ENCODE results near the gene C6orf89.
"Not testable (repeated sequence)": the region's sequence is repeated elsewhere in the genome, so short reads cannot be mapped to it uniquely, and the experiment has no call there.

C6orf89 gene

DNA sequence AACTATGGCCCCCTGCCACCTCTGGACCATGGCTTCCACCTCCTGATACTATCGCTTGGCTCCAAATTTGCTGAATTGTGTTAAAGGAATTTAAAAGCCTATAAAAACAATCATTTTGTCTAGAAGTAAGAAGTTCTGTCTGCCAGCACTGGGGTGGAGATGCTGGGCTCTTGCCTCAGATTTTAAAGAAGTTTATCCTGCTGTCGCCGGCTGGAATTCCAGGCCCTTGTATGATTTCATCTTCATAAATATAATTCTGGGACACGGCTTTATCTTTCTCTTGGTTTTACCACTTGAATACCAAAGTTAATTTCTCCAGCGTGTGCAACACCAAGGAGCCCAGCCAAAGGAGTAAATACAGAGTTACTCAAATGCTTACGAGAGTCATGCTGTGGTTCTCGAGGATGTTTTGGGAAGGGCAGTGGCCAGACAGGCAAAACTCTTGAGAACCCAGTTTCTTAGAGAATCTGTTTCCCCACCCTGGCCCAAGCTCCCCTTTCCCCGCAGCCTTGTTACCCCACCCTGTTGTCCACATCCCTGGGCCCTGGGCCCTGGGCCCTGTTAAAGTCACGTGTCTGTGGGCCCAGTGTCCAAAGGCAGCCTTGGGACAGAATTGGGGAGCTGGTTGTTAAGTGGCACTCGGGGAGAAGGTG lies 31.9 kb downstream of the C6orf89 start:
- no peak for DNase-seq (ENCODE audit: insufficient read length, low spot score)
- FAIRE-seq, result no peak

DNA sequence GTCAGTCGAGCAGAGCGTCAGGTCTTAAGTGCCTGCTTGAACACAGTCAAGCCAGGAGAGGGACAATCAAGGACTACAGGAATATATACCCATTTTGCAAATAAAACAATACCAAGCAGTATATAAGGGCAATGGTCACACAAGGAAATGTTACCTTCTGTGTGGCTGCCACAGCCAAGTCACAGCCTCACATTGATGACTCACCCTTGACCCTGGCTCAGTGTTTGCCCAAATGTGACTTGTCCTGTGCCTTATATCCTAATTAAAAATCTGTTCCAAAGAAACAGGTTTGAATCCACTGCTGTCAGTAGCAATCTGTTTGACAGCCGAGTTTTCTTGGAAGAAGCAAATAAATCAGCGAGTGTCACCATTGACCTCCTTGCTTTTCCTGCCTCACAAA lies 34.3 kb downstream of the C6orf89 start:
- FAIRE-seq (no peak), DNase-seq (ENCODE audit: insufficient read length, low spot score) (no peak)

DNA sequence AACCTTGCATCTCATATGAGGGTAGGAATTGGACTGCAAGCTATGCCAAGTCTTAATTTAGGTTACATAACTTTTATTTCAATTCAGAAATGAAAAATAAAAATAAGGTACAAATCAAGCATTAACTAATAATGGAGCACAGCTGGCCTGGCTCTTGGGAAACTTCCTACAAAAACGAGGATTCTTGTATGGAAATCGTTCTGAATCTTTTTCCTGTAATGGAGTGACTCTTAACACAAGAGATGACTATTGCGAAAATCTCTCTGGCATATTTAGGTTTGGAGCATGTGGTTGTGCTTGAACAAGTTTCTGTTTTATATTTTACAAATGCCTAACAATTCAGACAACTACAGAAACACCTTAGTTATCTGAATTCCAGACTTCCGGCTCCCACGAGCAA lies 34.8 kb downstream of the C6orf89 start:
- DNase-seq (ENCODE audit: insufficient read length, low spot score) (no peak), FAIRE-seq (no peak)

DNA sequence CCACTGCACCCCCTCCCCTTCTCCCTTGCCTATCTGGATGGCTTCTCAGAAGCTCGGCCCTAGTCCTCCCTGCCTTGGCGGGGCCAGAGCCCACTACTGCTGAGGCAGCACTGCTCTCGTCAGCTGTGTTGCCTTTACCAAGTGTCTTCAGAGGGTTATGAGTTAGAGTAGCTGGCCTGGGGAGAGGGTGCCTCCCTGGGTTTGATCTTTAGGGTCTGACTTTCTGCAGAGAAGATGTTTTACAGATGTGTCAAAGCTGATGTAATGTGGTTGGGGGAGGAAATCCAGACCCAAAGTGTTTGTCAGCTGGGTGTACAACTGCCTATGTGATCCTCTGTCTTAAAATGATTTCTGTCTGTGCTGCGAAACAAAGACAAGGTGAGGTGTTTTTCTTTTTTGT lies 38.4 kb downstream of the C6orf89 start:
- DNase-seq (ENCODE audit: insufficient read length, low spot score) (no peak), FAIRE-seq (no peak)

DNA sequence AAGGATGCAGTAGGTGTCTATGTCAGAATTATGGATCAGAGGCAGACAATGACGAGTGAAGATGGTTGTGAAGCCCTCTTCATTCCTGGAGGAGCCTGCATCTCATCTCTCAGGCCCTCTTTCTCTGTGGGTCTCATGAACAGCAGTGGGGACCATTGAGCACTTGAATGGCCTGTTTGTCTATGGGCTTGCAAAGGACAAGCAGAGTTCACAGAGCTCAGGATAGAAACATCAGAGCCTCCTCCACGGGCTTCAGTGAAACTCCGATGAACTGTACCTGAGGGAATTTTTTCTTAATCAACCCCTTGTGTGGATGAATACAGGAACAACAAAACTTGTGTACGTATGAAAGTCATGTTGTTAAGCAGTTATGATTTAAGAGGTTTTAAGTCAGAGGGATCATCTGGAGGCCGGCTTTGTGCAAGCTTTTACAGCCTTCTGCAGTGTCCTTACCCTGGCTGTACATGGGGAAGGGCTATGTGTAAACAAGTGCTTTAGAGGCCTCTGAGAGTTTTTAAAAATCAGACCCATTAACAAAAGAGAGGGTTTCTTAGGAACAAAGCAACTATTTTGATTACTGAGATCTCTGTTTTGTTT lies 39.1 kb downstream of the C6orf89 start:
- DNase-seq (ENCODE audit: insufficient read length, low spot score) (no peak), FAIRE-seq (no peak)

DNA sequence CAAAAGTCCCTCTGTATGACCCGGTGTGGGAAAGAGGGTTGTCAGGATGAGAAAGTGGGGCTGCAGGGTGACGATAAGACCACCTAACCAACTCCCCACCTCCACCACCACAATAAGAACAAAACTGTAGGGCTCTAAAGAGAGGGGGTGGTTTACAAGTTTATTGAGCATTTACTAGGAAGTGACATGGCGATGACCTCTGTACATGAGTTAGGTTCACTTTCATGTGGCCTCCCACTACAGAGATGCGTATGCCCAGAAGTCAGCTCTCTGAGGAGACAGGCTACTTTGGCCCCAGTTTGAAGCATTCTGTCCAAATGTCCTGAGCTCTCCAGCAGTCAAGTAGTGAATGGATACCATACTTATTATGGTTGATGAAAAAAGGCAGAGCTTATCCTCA lies 40.1 kb downstream of the C6orf89 start:
- FAIRE-seq (no peak), DNase-seq (ENCODE audit: insufficient read length, low spot score) (no peak)

DNA sequence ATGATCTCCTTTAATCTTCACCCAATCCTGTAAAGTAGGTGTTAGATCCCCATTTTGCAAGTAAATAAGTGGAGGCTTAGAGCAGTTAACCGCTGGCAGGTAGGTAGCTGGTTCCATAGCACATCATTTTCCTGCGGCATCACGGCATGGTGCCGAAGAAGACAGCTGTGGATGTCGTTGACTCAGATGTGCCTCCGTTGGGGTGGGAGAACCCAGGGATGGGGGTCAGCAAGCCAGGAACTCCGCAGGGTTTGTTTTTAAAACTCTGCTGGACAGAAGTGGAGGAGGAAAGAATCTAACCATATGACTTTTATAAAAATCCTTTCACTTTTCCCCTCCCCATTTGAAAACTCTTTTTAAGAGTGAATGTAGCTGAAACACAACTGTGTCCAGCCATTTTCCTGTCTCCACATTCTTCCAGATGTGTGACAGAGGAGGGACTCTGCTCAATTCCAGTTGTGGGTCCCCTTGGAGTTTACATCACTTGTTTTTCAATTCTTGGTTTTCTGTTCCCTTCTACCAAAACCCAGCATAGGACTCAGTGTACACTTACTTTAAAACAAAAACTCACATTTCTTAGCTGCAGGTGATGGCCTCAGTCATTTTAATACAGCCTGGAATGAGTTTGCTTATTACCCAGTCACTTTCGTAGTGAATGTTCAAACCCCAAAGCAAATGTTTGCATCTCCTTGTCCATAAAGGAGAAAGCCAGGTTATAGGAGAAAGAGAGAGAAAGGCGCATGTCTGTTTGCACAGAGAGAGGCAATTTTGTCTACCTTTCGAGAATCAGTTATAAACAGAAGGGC lies 41.2 kb downstream of the C6orf89 start:
- FAIRE-seq, result no peak
- DNase-seq (ENCODE audit: insufficient read length, low spot score), result no peak

DNA sequence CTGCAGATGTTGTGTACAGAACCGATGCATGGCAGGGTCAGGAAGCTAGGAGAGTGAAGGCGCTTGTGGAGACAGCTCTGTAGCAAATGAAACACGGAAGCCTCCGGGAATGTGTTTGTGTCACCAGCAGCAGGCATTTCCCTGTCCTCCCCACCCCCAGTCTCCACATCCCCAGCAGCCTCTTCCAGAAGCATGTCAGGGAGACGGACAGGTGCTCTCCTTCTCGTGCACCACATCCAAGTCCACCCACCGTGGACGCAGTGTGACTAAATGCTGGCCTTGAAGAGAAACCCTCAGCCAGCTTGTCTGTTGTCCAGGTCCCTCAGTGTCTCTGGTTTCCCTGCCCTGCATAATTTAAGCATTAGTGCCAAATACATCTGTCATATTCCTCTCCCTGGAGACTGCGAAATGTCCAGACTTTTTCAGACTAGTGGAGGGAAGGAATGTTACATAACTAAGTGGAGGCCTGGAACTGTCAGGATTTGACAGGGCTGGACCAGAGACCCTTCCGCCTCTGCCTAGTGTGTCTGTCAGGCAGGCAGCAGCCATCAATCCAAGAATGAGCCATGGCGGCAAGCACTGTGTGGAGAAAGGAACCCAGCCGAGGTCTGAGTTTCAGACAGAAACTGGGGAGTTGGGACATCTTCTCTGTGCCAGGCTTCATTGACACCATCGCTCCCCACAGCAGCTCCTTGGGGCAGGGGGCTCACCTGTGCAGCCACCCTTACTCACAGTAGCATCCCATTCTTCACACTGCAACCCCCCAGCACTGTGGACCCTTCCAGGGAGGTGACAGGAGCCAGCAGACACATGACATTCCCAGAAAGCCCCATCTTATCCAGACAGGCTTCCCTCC lies 42.2 kb downstream of the C6orf89 start:
- no peak for FAIRE-seq
- DNase-seq (ENCODE audit: insufficient read length, low spot score), result no peak

DNA sequence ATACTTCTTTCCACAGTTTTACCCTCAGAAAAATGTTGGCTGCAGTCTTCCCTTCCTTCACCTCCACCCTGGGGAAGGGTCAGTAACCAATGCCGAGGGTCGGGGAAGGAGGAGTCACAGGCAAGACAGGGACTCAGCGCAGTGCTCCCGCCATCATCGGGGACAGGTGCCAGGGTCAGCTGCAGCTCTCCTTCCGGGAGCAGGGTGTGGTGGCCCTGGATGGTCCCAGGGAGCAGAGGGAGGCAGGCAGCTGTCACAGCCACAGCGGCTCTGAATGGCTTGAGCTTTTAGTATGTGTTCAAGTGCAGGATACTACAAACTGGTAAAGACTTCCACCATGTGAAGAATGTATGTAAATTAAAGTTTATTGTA lies 42.8 kb downstream of the C6orf89 start:
- DNase-seq (ENCODE audit: insufficient read length, low spot score), result no peak
- no peak for FAIRE-seq

DNA sequence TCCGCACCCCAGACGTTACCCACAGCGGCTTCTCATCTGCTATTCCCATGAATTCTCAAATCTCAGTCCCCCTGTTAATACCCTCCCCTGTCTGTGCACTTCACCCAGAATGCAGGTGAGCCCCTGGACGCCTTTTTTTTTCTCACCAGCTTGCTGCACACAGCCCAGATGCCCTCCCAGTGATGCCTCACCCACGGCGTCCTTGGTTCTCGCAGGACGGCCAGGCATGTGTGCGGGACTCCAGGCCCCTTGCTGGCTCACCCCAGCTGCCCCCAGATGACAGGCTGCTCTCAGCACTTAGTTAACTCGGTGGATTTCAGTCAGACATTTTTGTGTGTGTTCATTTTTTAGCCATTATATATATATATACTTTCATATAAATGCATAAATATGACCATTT lies 43.4 kb downstream of the C6orf89 start:
- DNase-seq (ENCODE audit: insufficient read length, low spot score) (no peak), FAIRE-seq (no peak)

DNA sequence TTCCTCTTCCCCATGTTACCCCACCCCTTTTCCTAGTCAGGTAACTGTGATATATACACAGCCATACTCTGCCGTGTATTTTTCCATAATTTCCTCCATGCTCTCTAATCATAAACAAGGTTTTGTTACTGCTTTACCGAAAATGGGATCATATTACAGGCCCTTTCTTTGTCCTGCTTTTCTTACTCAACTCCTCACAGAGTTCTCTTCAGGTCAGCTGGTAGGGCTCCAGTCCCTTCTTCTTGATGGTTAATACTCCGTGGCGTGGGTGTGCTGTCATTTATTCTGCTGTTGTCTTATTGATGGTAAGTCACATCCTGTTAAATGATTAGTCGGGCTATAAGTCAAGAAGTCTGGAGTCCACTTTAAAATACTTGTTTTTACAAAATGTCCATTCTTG lies 43.9 kb downstream of the C6orf89 start:
- FAIRE-seq, result no peak
- DNase-seq (ENCODE audit: insufficient read length, low spot score), result no peak

DNA sequence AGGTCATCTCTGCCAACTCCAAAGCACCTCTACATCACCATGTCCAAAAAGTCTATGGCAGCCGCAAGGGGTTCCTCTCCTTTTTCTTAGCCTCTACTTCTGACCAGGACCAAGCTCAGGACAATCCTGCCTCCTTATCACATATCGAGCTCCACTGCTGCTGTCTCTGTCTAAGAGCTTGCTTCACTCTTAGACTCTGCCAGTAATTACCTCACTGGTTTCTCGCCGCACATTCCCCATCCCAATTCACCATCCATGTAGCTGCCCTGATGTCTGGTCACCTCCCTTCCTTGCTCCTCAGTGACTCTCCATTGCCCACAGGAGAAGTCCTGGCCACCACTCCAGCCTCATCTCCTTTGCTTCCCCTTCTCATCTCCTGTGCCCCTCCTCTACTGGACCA lies 44.7 kb downstream of the C6orf89 start:
- FAIRE-seq, result no peak

DNA sequence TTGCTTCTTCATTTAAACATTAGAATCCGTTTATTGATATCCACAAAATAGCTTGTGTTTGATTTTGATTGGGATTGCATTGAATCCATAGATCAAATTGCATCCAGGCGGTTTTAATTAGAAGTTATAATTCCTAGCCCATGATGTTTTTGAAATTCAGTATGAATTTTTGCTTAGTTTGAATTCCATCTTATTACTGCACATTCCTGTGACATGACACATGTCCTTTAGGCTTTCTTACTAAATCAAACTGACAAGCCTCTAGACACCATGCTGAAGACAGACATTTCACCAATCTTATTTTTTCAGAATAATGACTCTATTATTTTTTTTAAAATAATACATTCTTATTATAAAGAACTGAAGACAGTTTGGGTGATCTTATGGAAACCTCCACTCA lies 47.4 kb downstream of the C6orf89 start:
- no peak for FAIRE-seq

More for the DNA sequence above, 44.7 kb downstream of the C6orf89 start:
- DNase-seq (ENCODE audit: insufficient read length, low spot score), result no peak

DNA sequence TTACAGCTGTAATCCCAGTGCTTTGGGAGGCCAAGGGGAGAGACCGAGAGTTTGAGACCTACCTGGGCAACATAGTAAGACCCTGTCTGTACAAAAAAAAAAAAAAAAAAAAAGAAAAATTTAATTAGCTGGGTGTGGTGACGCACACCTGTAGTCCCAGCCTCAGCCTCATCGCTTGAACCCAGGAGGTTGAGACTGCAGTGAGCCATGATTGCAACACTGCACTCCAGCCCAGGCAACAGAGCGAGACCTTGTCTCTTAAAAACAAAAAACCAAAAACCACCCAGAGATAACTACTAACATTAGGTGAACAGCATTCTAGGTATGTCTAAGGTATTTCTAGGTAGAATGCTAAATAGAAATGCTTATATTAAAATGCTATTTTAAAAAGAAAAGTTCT lies 47.8 kb downstream of the C6orf89 start:
- no peak for FAIRE-seq
- DNase-seq (ENCODE audit: insufficient read length, low spot score), result no peak

More for the DNA sequence above, 47.4 kb downstream of the C6orf89 start:
- no peak for DNase-seq (ENCODE audit: insufficient read length, low spot score)

DNA sequence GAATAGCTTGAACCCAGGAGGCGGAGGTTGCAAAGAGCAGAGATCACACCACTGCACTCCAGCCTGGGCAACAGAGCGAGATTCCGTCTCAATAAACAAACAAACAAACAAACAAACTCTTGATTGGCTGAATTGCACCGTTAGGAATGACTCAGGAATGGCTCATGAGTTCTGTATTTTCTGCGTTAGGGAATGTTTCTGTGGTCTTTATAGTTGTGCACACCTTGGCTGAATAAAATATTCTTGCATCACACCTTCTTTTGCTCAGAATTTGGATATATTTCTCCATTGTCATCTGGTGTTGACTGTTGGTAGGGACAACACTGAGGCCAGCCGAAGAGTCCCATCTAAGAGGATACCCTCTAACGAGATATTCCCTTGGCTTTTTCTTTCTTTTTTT lies 49.1 kb downstream of the C6orf89 start:
- no peak for DNase-seq (ENCODE audit: insufficient read length, low spot score)
- FAIRE-seq, result no peak

DNA sequence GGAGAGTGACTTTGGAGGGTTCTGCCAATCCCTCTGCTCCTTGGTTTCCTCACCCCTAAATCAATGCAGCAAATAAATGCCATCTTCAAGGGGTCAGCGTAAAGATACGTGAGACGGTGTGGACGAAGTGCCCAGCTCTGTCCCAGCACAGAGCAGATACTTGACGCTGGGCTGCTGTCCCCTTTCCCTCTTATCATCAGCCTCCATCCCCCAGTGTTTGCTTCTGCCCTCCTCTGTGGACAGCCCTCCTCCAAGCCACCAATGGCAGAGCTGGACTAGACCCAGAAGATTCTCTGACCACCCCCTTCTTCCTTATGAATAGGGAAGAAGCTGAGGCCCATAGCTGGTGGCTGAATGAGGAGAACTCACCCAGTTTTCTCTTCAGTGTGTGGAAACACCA lies 51.1 kb downstream of the C6orf89 start:
- DNase-seq (ENCODE audit: insufficient read length, low spot score) (no peak), FAIRE-seq (no peak)

DNA sequence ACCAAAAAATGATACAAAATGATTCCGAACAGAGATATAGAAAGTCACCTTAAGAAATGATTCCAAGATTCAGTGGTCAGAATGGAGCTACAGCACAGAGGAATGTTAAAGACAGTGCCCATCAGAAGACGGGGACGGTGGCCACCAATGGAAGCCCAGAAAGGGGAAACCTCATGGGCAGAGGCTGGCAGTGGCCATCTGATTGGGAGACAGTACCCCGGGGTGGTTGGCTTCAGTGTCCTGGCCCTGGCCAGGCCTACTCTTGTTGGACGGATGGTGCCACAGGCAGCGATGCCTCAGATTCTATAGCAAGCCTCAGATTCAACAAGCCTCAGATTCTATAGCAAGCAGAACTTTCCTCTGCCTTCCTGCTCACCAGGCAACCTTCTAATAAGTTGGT lies 52.1 kb downstream of the C6orf89 start:
- FAIRE-seq (no peak), DNase-seq (ENCODE audit: insufficient read length, low spot score) (no peak)

DNA sequence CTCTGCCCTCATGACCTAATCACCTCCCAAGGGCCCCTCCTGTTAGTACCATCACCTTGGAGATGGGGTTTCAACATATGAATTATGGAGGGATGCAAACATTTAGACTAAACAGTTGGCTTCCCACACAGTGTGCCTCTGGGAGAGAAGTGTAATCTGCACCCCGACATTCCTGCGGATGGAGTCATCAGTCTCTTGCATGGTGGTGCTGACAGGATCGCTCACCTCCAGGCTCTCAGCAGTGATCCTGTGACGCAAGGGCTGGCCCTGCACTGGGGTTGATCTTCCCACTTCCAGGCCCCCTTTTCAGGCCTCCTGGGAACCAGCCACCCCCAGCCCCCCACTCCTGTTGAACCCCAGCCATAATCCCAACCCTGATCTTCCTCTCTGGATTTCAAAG lies 52.8 kb downstream of the C6orf89 start:
- no peak for DNase-seq (ENCODE audit: insufficient read length, low spot score)
- no peak for FAIRE-seq

DNA sequence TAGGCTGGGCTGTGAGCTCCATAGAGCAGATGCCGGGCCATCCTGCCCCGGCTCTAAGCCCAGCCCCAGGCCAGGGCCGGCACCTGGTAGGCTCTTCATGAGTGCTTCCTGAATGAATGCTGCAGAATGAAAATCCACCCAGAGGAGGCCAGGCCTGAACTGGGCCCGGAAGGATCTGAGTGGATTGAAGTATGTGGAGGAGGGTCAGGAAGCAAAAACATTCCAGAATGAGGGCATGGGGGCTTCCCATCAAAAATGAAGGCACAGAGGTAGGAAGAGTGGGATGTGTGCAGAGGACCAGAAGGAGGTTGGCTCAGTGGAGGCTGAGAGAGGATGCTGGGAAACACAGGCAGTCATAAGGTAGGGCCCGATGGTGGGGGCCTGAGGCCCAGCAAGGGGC lies 53.3 kb downstream of the C6orf89 start:
- not testable (repeated sequence) for FAIRE-seq

DNA sequence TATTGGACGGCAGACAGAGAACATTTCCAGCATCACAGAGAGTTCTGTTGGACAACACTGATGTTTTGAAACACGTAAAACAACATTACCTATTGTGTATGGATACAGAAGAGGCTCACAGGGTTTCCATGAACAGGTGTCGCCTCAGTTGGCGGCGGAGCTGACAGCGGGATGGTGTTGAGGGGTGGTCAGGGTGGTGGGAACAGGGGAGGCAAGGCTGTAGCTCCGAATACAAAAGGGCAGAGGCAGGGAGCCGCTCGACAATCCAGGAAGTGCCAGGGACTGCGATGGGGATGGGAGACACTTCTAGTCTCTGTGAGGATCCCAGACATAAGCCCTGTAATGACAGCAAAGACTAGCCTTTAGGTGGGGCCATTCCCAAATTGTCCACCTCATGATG lies 54.3 kb downstream of the C6orf89 start:
- FAIRE-seq (no peak), DNase-seq (ENCODE audit: insufficient read length, low spot score) (no peak)

More for the DNA sequence above, 53.3 kb downstream of the C6orf89 start:
- not testable (repeated sequence) for DNase-seq (ENCODE audit: insufficient read length, low spot score)

DNA sequence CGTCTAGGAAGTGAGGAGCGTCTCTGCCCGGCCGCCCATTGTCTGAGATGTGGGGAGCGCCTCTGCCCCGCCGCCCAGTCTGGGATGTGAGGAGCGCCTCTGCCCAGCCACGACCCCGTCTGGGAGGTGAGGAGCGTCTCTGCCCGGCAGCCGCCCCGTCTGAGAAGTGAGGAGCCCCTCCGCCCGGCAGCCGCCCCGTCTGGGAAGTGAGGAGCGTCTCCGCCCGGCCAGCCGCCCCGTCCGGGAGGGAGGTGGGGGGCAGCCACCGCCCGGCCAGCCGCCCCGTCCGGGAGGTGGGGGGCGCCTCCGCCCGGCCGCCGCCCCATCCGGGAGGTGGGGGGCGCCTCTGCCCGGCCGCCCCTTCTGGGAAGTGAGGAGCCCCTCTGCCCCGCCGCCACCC lies 55.8 kb downstream of the C6orf89 start:
- DNase-seq (ENCODE audit: insufficient read length, low spot score), result not testable (repeated sequence)

More for the DNA sequence above, 55.8 kb downstream of the C6orf89 start:
- FAIRE-seq, result not testable (repeated sequence)
